ENCODE results near the gene UBE2O.

The UBE2O gene

DNA sequence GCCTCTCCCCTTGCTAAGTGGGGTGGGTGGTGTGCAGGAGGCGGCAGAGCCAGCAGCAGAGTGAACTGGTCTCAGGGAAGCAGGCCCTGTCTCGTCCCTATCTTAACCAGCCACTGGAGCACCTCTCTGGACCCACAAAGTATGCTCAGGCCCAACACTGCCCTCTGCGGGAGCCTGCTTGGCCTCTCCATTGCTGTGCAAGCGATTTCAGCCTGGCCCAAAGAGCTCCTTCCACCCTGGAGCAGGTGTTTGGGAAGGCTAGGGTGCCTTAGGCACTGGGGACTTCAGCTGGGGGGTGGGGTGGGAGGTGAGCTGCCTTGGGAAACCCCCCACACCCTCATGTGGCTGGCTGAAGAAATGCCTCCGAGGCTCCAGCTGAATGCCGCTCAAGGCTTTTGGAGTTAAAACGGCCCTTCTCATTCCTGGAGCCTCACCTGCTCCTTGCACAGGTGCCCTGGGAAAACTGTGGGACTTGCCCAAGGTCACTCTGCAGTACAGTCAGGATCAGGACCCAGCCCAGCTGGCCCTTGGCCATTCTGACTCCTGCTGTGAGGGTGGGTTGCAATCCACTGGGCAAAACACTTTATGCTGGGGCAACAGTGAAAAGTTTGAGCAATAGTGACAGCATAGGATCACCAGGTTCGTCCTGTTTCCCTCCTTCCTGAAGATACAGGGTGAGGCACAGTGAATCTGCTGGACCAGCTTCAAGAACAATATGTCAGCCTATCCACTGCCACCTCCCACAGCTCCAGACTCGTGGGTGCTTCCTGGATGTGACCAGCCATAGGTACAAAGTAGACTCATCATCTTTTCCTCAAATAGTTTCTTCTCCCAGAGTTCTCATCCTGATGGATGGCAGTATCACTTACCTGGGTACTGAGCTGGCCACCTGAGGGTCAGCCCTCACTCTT is 5.9 kb upstream of the UBE2O start:
- Histone ChIP-seq H3K27me3 (ENCODE audit: insufficient read depth, low read length) (no peaks in the 10 kb centered on the region), H3K27ac (ENCODE audit: low read depth, low read length, poor library complexity, severe bottlenecking) (no peak overlapping the region), H3K9ac (ENCODE audit: low read length) (no peak overlapping the region), H4K20me1 (ENCODE audit: insufficient read depth, low read length) (no peaks in the 10 kb centered on the region), H3K4me1 (ENCODE audit: insufficient read depth, low read length, severe bottlenecking) (no peaks in the 10 kb centered on the region), H3K36me3 (ENCODE audit: insufficient read depth, low read length) (no peaks in the 10 kb centered on the region), H3K9me2 (ENCODE audit: low read depth, low read length) (no peaks in the 10 kb centered on the region), H3K79me2 (ENCODE audit: insufficient read depth, low read length) (no peaks in the 10 kb centered on the region), H2AFZ (ENCODE audit: low read length) (no peak overlapping the region), H3F3A (ENCODE audit: insufficient read depth, low read length) (no peaks in the 10 kb centered on the region), H3K4me3 (ENCODE audit: low read depth, low read length, poor library complexity, severe bottlenecking) (no peak overlapping the region), H3K9me3 (ENCODE audit: low read length) (no peaks in the 10 kb centered on the region), H3K4me2 (ENCODE audit: low read length) (no peak overlapping the region)
- peak; percentile 71 for TF ChIP-seq CTCF (IDR thresholded peaks at IDR 0.05; ENCODE audit: low read length)
- TF ChIP-seq EZH2 (IDR thresholded peaks at IDR 0.05; ENCODE audit: borderline replicate concordance, low read length): no peak

- Histone ChIP-seq H3K27ac (ENCODE audit: low read depth, low read length, poor library complexity, severe bottlenecking) (no peak overlapping the region), H3K9me3 (ENCODE audit: low read length) (no peaks in the 10 kb centered on the region), H3K27me3 (ENCODE audit: insufficient read depth, low read length) (no peaks in the 10 kb centered on the region; the same call in 1 of the 2 replicates), H2AFZ (ENCODE audit: low read length) (no peak overlapping the region), H3K79me2 (ENCODE audit: insufficient read depth, low read length) (no peaks in the 10 kb centered on the region), H3K9me2 (ENCODE audit: low read depth, low read length) (no peaks in the 10 kb centered on the region), H3K36me3 (ENCODE audit: insufficient read depth, low read length) (no peaks in the 10 kb centered on the region; the same call in 1 of the 2 replicates), H3K4me3 (ENCODE audit: low read depth, low read length, poor library complexity, severe bottlenecking) (peak overlapping the region; percentile 96), H3F3A (ENCODE audit: insufficient read depth, low read length) (no peaks in the 10 kb centered on the region), H3K9ac (ENCODE audit: low read length) (no peak overlapping the region), H3K4me1 (ENCODE audit: insufficient read depth, low read length, severe bottlenecking) (peaks cover 20% of the 10 kb centered on the region), H3K4me2 (ENCODE audit: low read length) (peak overlapping the region; percentile 15; the same call in 1 of the 2 replicates), H4K20me1 (ENCODE audit: insufficient read depth, low read length) (no peaks in the 10 kb centered on the region)
- no peak for TF ChIP-seq EZH2 (IDR thresholded peaks at IDR 0.05; ENCODE audit: borderline replicate concordance, low read length)
These were observed 435 bp upstream of the UBE2O start for GRCh38 chr17:76453431-76453743.

GRCh38 chr17:76452127-76452659 is 759 bp downstream of the UBE2O start:
- no peak for TF ChIP-seq EZH2 (IDR thresholded peaks at IDR 0.05; ENCODE audit: borderline replicate concordance, low read length)
- TF ChIP-seq CTCF (IDR thresholded peaks at IDR 0.05; ENCODE audit: low read length): no peak
- Histone ChIP-seq H3K4me2 (ENCODE audit: low read length) (peak overlapping the region; percentile 95), H3K9me3 (ENCODE audit: low read length) (no peaks in the 10 kb centered on the region), H3F3A (ENCODE audit: insufficient read depth, low read length) (no peaks in the 10 kb centered on the region), H3K9ac (ENCODE audit: low read length) (peak overlapping the region; percentile 94), H3K4me3 (ENCODE audit: low read depth, low read length, poor library complexity, severe bottlenecking) (peak overlapping the region; percentile 96), H3K36me3 (ENCODE audit: insufficient read depth, low read length) (no peaks in the 10 kb centered on the region; the same call in 1 of the 2 replicates), H2AFZ (ENCODE audit: low read length) (no peak overlapping the region), H4K20me1 (ENCODE audit: insufficient read depth, low read length) (no peaks in the 10 kb centered on the region), H3K79me2 (ENCODE audit: insufficient read depth, low read length) (no peaks in the 10 kb centered on the region), H3K9me2 (ENCODE audit: low read depth, low read length) (no peaks in the 10 kb centered on the region), H3K27ac (ENCODE audit: low read depth, low read length, poor library complexity, severe bottlenecking) (no peak overlapping the region), H3K4me1 (ENCODE audit: insufficient read depth, low read length, severe bottlenecking) (peaks cover 24% of the 10 kb centered on the region), H3K27me3 (ENCODE audit: insufficient read depth, low read length) (peaks cover 6% of the 10 kb centered on the region; the same call in 1 of the 2 replicates)

All from OCI-LY1 (cell line).